DND-41 (cell line): ENCODE measurements around the gene CUBN.

Experiments
- ATAC-seq: fragments of 200-7000 bp; cut with Tn5 transposase; 3 replicates; pipeline ENCODE4 v1.9.1; 2021; ENCODE audit warnings: low read depth; ENCODE audit not compliant: insufficient read depth
- DNase-seq: peaks from one replicate; pipeline ENCODE4 v3.0.0-alpha.2; 2020
- H2AFZ ChIP-seq: 2 replicates; pipeline ENCODE4 v1.6.0; 2012; ENCODE audit warnings: low read depth, low read length
- H3K27ac ChIP-seq: 2 replicates; pipeline ENCODE4 v1.5.1; 2012; ENCODE audit warnings: low read length, inconsistent platforms
- H3K27me3 ChIP-seq: fragments of 200-600 bp; sonication (generic); 2 replicates; pipeline ENCODE4 v1.6.0; 2012; ENCODE audit warnings: low read length, mild to moderate bottlenecking, inconsistent platforms; ENCODE audit not compliant: insufficient read depth, poor library complexity
- H3K36me3 ChIP-seq: 2 replicates; pipeline ENCODE4 v1.5.1; 2012; ENCODE audit warnings: low read length, inconsistent platforms; ENCODE audit not compliant: insufficient read depth
- H3K4me1 ChIP-seq: 2 replicates; pipeline ENCODE4 v1.5.1; 2012; ENCODE audit warnings: mild to moderate bottlenecking, low read length; ENCODE audit not compliant: insufficient read depth
- H3K4me2 ChIP-seq: 2 replicates; pipeline ENCODE4 v1.6.0; 2012; ENCODE audit warnings: mild to moderate bottlenecking, moderate library complexity, low read length, inconsistent platforms; ENCODE audit not compliant: insufficient read depth
- H3K4me3 ChIP-seq, 2 experiments: fragments of 200-600 bp in 1 of 2; shearing (Covaris generic) in 1 of 2; 2 replicates each; pipeline ENCODE4 v1.5.1; 2012 to 2016; ENCODE audit warnings: inconsistent platforms in 2 of 2, low read length in 2 of 2, mild to moderate bottlenecking in 2 of 2, low read depth in 1 of 2, moderate library complexity in 1 of 2
- H3K79me2 ChIP-seq: 2 replicates; pipeline ENCODE4 v1.6.0; 2012; ENCODE audit warnings: low read length, inconsistent platforms; ENCODE audit not compliant: insufficient read depth
- H3K9ac ChIP-seq: 2 replicates; pipeline ENCODE4 v1.6.0; 2012; ENCODE audit warnings: low read depth, mild to moderate bottlenecking, inconsistent platforms, low read length, moderate library complexity
- H3K9me3 ChIP-seq: 2 replicates; pipeline ENCODE4 v1.5.1; 2012; ENCODE audit warnings: low read length, moderate library complexity, mild to moderate bottlenecking, inconsistent platforms; ENCODE audit not compliant: insufficient read depth, severe bottlenecking
- H4K20me1 ChIP-seq: 2 replicates; pipeline ENCODE4 v1.6.0; 2012; ENCODE audit warnings: low read length; ENCODE audit not compliant: insufficient read depth
- CTCF ChIP-seq: IDR thresholded peaks from 2 replicates; pipeline ENCODE4 v1.5.1; 2012; ENCODE audit warnings: borderline replicate concordance, low read length, moderate library complexity, mild to moderate bottlenecking; ENCODE audit not compliant: poor library complexity, severe bottlenecking; ENCODE audit errors: extremely low read depth
- EZH2 ChIP-seq: IDR thresholded peaks from 3 replicates; pipeline ENCODE4 v1.6.1; 2012; ENCODE audit warnings: borderline replicate concordance, low read depth, mild to moderate bottlenecking, moderate library complexity, low read length, inconsistent platforms; ENCODE audit not compliant: severe bottlenecking

Gene CUBN

GRCh38 chr10:17077346-17077781, 52.2 kb downstream of the CUBN start:
- Histone ChIP-seq H3K4me1 (no peaks in the 10 kb centered on the region), H3K4me3 (no peak overlapping the region), H3K4me2 (no peak overlapping the region)

GRCh38 chr10:17076626-17077345, 52.8 kb downstream of the CUBN start:
- Histone ChIP-seq H3K9me3 (no peaks in the 10 kb centered on the region), H3K79me2 (no peaks in the 10 kb centered on the region), H3K27me3 (no peaks in the 10 kb centered on the region), H3K9ac (no peak overlapping the region), H3K4me1 (no peaks in the 10 kb centered on the region), H3K27ac (no peak overlapping the region), H3K4me2 (no peak overlapping the region), H3K4me3 (no peak overlapping the region), H3K36me3 (no peaks in the 10 kb centered on the region), H2AFZ (no peak overlapping the region), H4K20me1 (no peaks in the 10 kb centered on the region)
- no peak for DNase-seq
- no peak for ATAC-seq
- TF ChIP-seq EZH2 (no peak), CTCF (no peak)

More at GRCh38 chr10:17077346-17077781, 52.2 kb downstream of the CUBN start:
- Histone ChIP-seq H3K27ac (no peak overlapping the region), H4K20me1 (no peaks in the 10 kb centered on the region), H3K27me3 (no peaks in the 10 kb centered on the region), H3K79me2 (no peaks in the 10 kb centered on the region), H3K36me3 (no peaks in the 10 kb centered on the region), H2AFZ (no peak overlapping the region), H3K9ac (no peak overlapping the region), H3K9me3 (no peaks in the 10 kb centered on the region)
- TF ChIP-seq EZH2: no peak
- DNase-seq (no peak), ATAC-seq (no peak)

- H3K36me3 ChIP-seq: no peaks in the 10 kb centered on the region
- H3K4me3 ChIP-seq: no peak overlapping the region
- H3K79me2 ChIP-seq: no peaks in the 10 kb centered on the region
- TF ChIP-seq CTCF (no peak), EZH2 (no peak)
- no peak overlapping the region for H3K27ac ChIP-seq
- H2AFZ ChIP-seq: no peak overlapping the region
- DNase-seq: no peak
- no peaks in the 10 kb centered on the region for H3K4me1 ChIP-seq
- no peak overlapping the region for H3K4me2 ChIP-seq
- H3K9ac ChIP-seq: no peak overlapping the region
- H3K27me3 ChIP-seq: no peaks in the 10 kb centered on the region
- no peaks in the 10 kb centered on the region for H4K20me1 ChIP-seq
- no peaks in the 10 kb centered on the region for H3K9me3 ChIP-seq
- no peak for ATAC-seq
Observed at GRCh38 chr10:17075533-17076359, 53.9 kb downstream of the CUBN start.

GRCh38 chr10:17074541-17074847, 55.1 kb downstream of the CUBN start:
- no peaks in the 10 kb centered on the region for H3K4me1 ChIP-seq
- TF ChIP-seq CTCF (no peak), EZH2 (no peak)
- H3K27ac ChIP-seq: no peak overlapping the region
- H3K4me2 ChIP-seq: no peak overlapping the region
- H3K4me3 ChIP-seq: no peak overlapping the region
- H3K9me3 ChIP-seq: no peaks in the 10 kb centered on the region
- ATAC-seq (no peak), DNase-seq (no peak)
- no peaks in the 10 kb centered on the region for H3K27me3 ChIP-seq
- no peaks in the 10 kb centered on the region for H3K36me3 ChIP-seq
- no peaks in the 10 kb centered on the region for H4K20me1 ChIP-seq
- H3K79me2 ChIP-seq: no peaks in the 10 kb centered on the region
- no peak overlapping the region for H2AFZ ChIP-seq
- no peak overlapping the region for H3K9ac ChIP-seq
